Measurements from ENCODE around the gene FOXF2.

The FOXF2 gene

GRCh38 chr6:1437553-1438406, 48.4 kb downstream of the FOXF2 start:
- TF ChIP-seq CTCF (IDR thresholded peaks at IDR 0.05; ENCODE audit: low read depth, low read length) = no peak
- no peak for DNase-seq (ENCODE audit: extremely low read depth, low read depth)

GRCh38 chr6:1438471-1438881, 49.1 kb downstream of the FOXF2 start:
- TF ChIP-seq CTCF (IDR thresholded peaks at IDR 0.05; ENCODE audit: low read depth, low read length) = no peak
- DNase-seq (ENCODE audit: extremely low read depth, low read depth) = no peak

- no peak for DNase-seq (ENCODE audit: extremely low read depth, low read depth)
- TF ChIP-seq CTCF (IDR thresholded peaks at IDR 0.05; ENCODE audit: low read depth, low read length) = no peak
Measured at GRCh38 chr6:1439349-1439748, 50.0 kb downstream of the FOXF2 start.

- no peak for DNase-seq (ENCODE audit: extremely low read depth, low read depth)
- TF ChIP-seq CTCF (IDR thresholded peaks at IDR 0.05; ENCODE audit: low read depth, low read length) = no peak
Measured at GRCh38 chr6:1442929-1443328, 53.6 kb downstream of the FOXF2 start.

All from AG09319 (cell line).